H1 (cell line): Measurements from ENCODE around the gene GAS2L1. TPM values are rescaled to one million over a fixed set of nuclear protein-coding genes. Genes with fewer than 3 reads are reported as not detected.
A peak's percentile ranks its signal among the peaks of the same experiment; 100 is the strongest.

Experiments
- ATF2 ChIP-seq: IDR thresholded peaks from 2 replicates; pipeline ENCODE4 v1.6.1; 2012; ENCODE audit warnings: low read length, inconsistent platforms
- CEBPB ChIP-seq: IDR thresholded peaks from 2 replicates; pipeline ENCODE4 v1.6.1; 2012; ENCODE audit warnings: low read depth, low read length
- CREB1 ChIP-seq: IDR thresholded peaks from 2 replicates; pipeline ENCODE4 v1.6.1; 2012; ENCODE audit warnings: inconsistent platforms
- EP300 ChIP-seq, 2 experiments: IDR thresholded peaks; 1 replicate in 1 of 2; 2 replicates in 1 of 2; pipeline ENCODE4 v1.6.1; 2011 to 2012; ENCODE audit warnings: low read depth in 2 of 2, low read length in 2 of 2, mild to moderate bottlenecking in 2 of 2, borderline replicate concordance in 1 of 2, inconsistent platforms in 1 of 2, moderate library complexity in 1 of 2
- EZH2 ChIP-seq: fragments of 200-600 bp; sonication (generic); IDR thresholded peaks from 2 replicates; pipeline ENCODE4 v1.7.1; 2012; ENCODE audit warnings: low read depth, mild to moderate bottlenecking, moderate library complexity, low read length, inconsistent platforms; ENCODE audit not compliant: severe bottlenecking
- GTF2F1 ChIP-seq: IDR thresholded peaks from 2 replicates; pipeline ENCODE4 v1.6.1; 2012; ENCODE audit warnings: low read depth, low read length, improper control_type of control experiment, borderline replicate concordance
- HDAC6 ChIP-seq: IDR thresholded peaks from one replicate; pipeline ENCODE4 v1.7.1; 2012; ENCODE audit warnings: low read depth, mild to moderate bottlenecking, inconsistent platforms, low read length, moderate library complexity
- JUND ChIP-seq: IDR thresholded peaks from 2 replicates; pipeline ENCODE4 v1.6.1; 2011; ENCODE audit warnings: mild to moderate bottlenecking, improper control_type of control experiment, low read length
- KDM1A ChIP-seq: fragments of 200-600, 300-600 bp; sonication (generic); IDR thresholded peaks from 2 replicates; pipeline ENCODE4 v1.7.1; 2016; ENCODE audit warnings: mild to moderate bottlenecking, low read length, borderline replicate concordance
- POLR2A ChIP-seq, 2 experiments: IDR thresholded peaks; 1 replicate in 1 of 2; 2 replicates in 1 of 2; pipeline ENCODE4 v1.6.1; 2011; ENCODE audit warnings: low read depth in 2 of 2, low read length in 2 of 2, mild to moderate bottlenecking in 2 of 2; ENCODE audit errors: control extremely low read depth in 1 of 2
- POU5F1 ChIP-seq: IDR thresholded peaks from 2 replicates; pipeline ENCODE4 v1.6.1; 2011; ENCODE audit warnings: low read depth, mild to moderate bottlenecking, low read length, moderate library complexity
- RAD21 ChIP-seq, 2 experiments: IDR thresholded peaks in 1 of 2; conservative IDR thresholded peaks in 1 of 2; 2 replicates each; pipeline ENCODE4 v1.6.1; 2011; ENCODE audit warnings: low read depth in 2 of 2, low read length in 2 of 2, improper control_type of control experiment in 1 of 2, inconsistent platforms in 1 of 2, mild to moderate bottlenecking in 1 of 2, moderate library complexity in 1 of 2
- RFX5 ChIP-seq: IDR thresholded peaks from 2 replicates; pipeline ENCODE4 v1.6.1; 2011; ENCODE audit warnings: low read depth, low read length, improper control_type of control experiment, borderline replicate concordance
- RXRA ChIP-seq: IDR thresholded peaks from 2 replicates; pipeline ENCODE4 v1.6.1; 2011; ENCODE audit warnings: low read depth, mild to moderate bottlenecking, low read length, moderate library complexity; ENCODE audit not compliant: insufficient read depth
- SAP30 ChIP-seq: fragments of 300-600 bp; sonication (generic); IDR thresholded peaks from 2 replicates; pipeline ENCODE4 v1.7.1; 2012; ENCODE audit warnings: low read length, moderate library complexity, mild to moderate bottlenecking, inconsistent platforms; ENCODE audit not compliant: insufficient read depth, insufficient replicate concordance
- SIN3A ChIP-seq, 2 experiments: IDR thresholded peaks in 1 of 2; conservative IDR thresholded peaks in 1 of 2; 2 replicates each; pipeline ENCODE4 v1.6.1; 2011 to 2012; ENCODE audit warnings: low read length in 2 of 2, improper control_type of control experiment in 1 of 2, low read depth in 1 of 2, mild to moderate bottlenecking in 1 of 2
- SP2 ChIP-seq: IDR thresholded peaks from 2 replicates; pipeline ENCODE4 v1.6.1; 2012; ENCODE audit warnings: mild to moderate bottlenecking, low read length, inconsistent platforms
- SP4 ChIP-seq: IDR thresholded peaks from 2 replicates; pipeline ENCODE4 v1.6.1; 2012; ENCODE audit warnings: low read length, inconsistent platforms
- SRF ChIP-seq: IDR thresholded peaks from 2 replicates; pipeline ENCODE4 v1.6.1; 2011; ENCODE audit warnings: mild to moderate bottlenecking, low read depth, low read length, moderate library complexity
- TAF1 ChIP-seq: IDR thresholded peaks from 2 replicates; pipeline ENCODE4 v1.6.1; 2011; ENCODE audit warnings: mild to moderate bottlenecking, low read depth, low read length
- USF2 ChIP-seq: IDR thresholded peaks from 2 replicates; pipeline ENCODE4 v1.6.1; 2011; ENCODE audit warnings: low read length, improper control_type of control experiment
- ZNF274 ChIP-seq: IDR thresholded peaks from 2 replicates; pipeline ENCODE4 v1.7.0; 2012; ENCODE audit warnings: low read length, borderline replicate concordance; ENCODE audit errors: extremely low read depth
- polyA plus RNA-seq, 7 experiments: library from polyadenylated mRNA; depleted of rRNA in 3 of 7; stranded (reverse) in 5 of 7; unstranded in 2 of 7; fragments of >200 nt in 5 of 7; fragments of 200-250 nt in 2 of 7; gene quantifications; 1 replicate in 5 of 7; 2 replicates in 1 of 7; 4 replicates in 1 of 7; pipeline versions ENCODE4 v1.2.1 to v1.2.3, GENCODE V29; 2011 to 2013; ENCODE audit warnings: missing spikeins in 2 of 7, mixed read lengths in 2 of 7
- total RNA-seq: library from RNA; stranded (reverse); fragmentation: NEBNext Ultra II Directional; extraction: Animal tissue kit (Norgen Biotek cat#: 25700); gene quantifications from 2 replicates; pipeline ENCODE4 v1.2.1, GENCODE V29; 2021

GAS2L1 gene
- total and polyA plus RNA-seq, 2 of the 8 experiments (the other 6 are each of a cell fraction or from before 2014, with no cell fraction given) = 3.6 to 10.1 TPM

GRCh38 chr22:29267858-29268510 is 38.5 kb upstream of the GAS2L1 start, which contains the start of the genes EWSR1 and RHBDD3 (continued):
- TF ChIP-seq SP2 (no peak), CREB1 (peak; percentile 69), SP4 (peak; percentile 86), POLR2A (IDR thresholded peaks at IDR 0.05; ENCODE audit: control extremely low read depth in 1 of 2, low read depth in 2 of 2, low read length in 2 of 2) (peak; percentile 87 to 91), TAF1 (peak; percentile 99), KDM1A (no peak), ATF2 (peak; percentile 54; the same call in 1 of the 2 replicates), RAD21 (IDR thresholded peaks at IDR 0.05 in 1 of 2, conservative IDR thresholded peaks at IDR 0.05 in 1 of 2; ENCODE audit: low read depth in 2 of 2, low read length in 2 of 2) (no peak), EZH2 (no peak), USF2 (no peak), RFX5 (no peak), POU5F1 (no peak), ZNF274 (no peak), JUND (peak; percentile 96), SRF (no peak), SAP30 (peak; percentile 34), RXRA (no peak), GTF2F1 (no peak), EP300 (IDR thresholded peaks at IDR 0.05; ENCODE audit: borderline replicate concordance in 1 of 2, low read depth in 2 of 2, low read length in 2 of 2) (peak in 1 of 2 experiments; percentile 98; a peak in 2 of 3 replicates), HDAC6 (no peak), CEBPB (no peak), SIN3A (conservative IDR thresholded peaks at IDR 0.05 in 1 of 2, IDR thresholded peaks at IDR 0.05 in 1 of 2; ENCODE audit: low read depth in 1 of 2, low read length in 2 of 2) (no peak; a peak in 2 of 4 replicates)
